HEK293T (cell line): ENCODE measurements around the gene CNGB1.

ENCODE experiments used
- FOXM1 ChIP-seq: fragments of 450-650 bp; IDR thresholded peaks from 2 replicates; pipeline ENCODE4 v1.6.1; 2017; ENCODE audit warnings: mild to moderate bottlenecking, borderline replicate concordance
- HDGF ChIP-seq: fragments of 450-650 bp; IDR thresholded peaks from 2 replicates; pipeline ENCODE4 v1.6.1; 2017; ENCODE audit warnings: antibody characterized with exemption, borderline replicate concordance
- SP1 ChIP-seq: fragments of 450-650 bp; IDR thresholded peaks from 2 replicates; pipeline ENCODE4 v1.6.1; 2017
- SUZ12 ChIP-seq: fragments of 450-650 bp; IDR thresholded peaks from 2 replicates; pipeline ENCODE4 v1.6.1; 2016; ENCODE audit warnings: mild to moderate bottlenecking
- TARDBP ChIP-seq: fragments of 450-650 bp; IDR thresholded peaks from 2 replicates; pipeline ENCODE4 v1.6.1; 2016
- ZNF384 ChIP-seq: fragments of 450-650 bp; IDR thresholded peaks from 2 replicates; pipeline ENCODE4 v1.6.1; 2016

DNA sequence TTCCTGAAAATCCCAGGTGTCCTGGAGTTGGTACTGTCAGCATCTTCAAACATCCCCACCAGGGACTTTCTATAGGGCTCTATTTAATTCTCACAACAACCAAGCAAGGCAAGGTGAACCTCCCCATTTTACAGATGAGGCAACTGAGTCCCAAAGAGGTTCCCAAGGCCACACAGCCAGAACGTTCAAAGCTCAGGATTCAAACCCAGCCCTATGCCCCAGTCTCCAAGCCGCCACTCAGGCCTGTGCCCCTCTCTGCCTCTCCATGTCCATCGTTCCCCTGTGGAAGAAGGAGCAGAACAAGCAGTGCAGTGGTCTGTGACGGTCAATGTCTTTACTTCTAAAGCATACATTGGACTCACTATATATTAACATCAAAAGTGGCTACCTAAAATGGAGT lies 23.4 kb upstream of the CNGB1 start:
- no peak for TF ChIP-seq ZNF384
- TF ChIP-seq FOXM1, result no peak
- TF ChIP-seq SP1, result no peak
- TF ChIP-seq SUZ12, result no peak
- TF ChIP-seq TARDBP, result no peak
- no peak for TF ChIP-seq HDGF
